Body of pancreas (tissue), 4 donors: ENCODE data around the gene BPGM. TPM values are rescaled to one million over a fixed set of nuclear protein-coding genes. Genes with fewer than 3 reads are reported as not detected.

ENCODE experiments used
- ATAC-seq: fragments of 150-250 bp; one replicate; pipeline ENCODE4 v1.9.1; 2016
- DNase-seq, 4 donors: peaks; one replicate each; pipeline ENCODE4 v3.0.0-alpha.2; 2019
- H3K27ac ChIP-seq, 4 donors: fragments of 200-600 bp; sonication (generic); 1 replicate in 3 of 4; 2 replicates in 1 of 4; pipeline versions ENCODE4 v1.5.1 to v1.6.1; 2016 to 2019; ENCODE audit warnings: mild to moderate bottlenecking in 1 of 4, mixed read lengths in 1 of 4, moderate library complexity in 1 of 4
- H3K27me3 ChIP-seq, 2 donors: fragments of 200-600 bp; sonication (generic); one replicate each; pipeline ENCODE4 v1.6.0; 2016; ENCODE audit warnings: mild to moderate bottlenecking in 1 of 2
- H3K36me3 ChIP-seq, 2 donors: fragments of 200-600 bp; sonication (generic); replicated peaks in 1 of 2; 2 replicates each; pipeline ENCODE4 v1.5.1; 2016; ENCODE audit warnings: low read depth in 2 of 2; ENCODE audit not compliant: insufficient read depth in 1 of 2
- H3K4me1 ChIP-seq: fragments of 200-600 bp; sonication (generic); one replicate; pipeline ENCODE4 v1.6.0; 2016
- H3K4me3 ChIP-seq, 2 donors: fragments of 200-600 bp; sonication (generic); 1 replicate in 1 of 2; 2 replicates in 1 of 2; pipeline ENCODE4 v1.5.1; 2016 to 2019
- H3K9me3 ChIP-seq, 3 donors: fragments of 200-600 bp; sonication (generic); 1 replicate in 2 of 3; 2 replicates in 1 of 3; pipeline ENCODE4 v1.5.1; 2016
- POLR2A ChIP-seq, 3 donors: fragments of 450-650 bp; IDR thresholded peaks; one replicate each; pipeline ENCODE4 v1.6.1; 2016; ENCODE audit warnings: antibody characterized with exemption in 3 of 3, mild to moderate bottlenecking in 2 of 3
- WGBS, 2 donors: methylation state at CpG; one replicate each; pipeline ENCODE4 v1.1.5; 2017; 5-methylcytosine and 5-hydroxymethylcytosine counted together
- intact Hi-C: fragments of 100-400 bp; cut with DNase I; formaldehyde crosslinking; loops from one replicate; pipeline ENCODE4 v1.15.1; 2023
- total RNA-seq, 2 donors: library from RNA; depleted of rRNA; stranded (reverse); fragments of >200 nt; gene quantifications; one replicate each; pipeline ENCODE4 v1.1.0, GENCODE V29; 2016
- TF ChIP-seq, protein P1 (sequence below), 7 experiments: fragments of 450-650 bp in 4 of 7; fragments of 200-600 bp in 3 of 7; sonication (generic) in 3 of 7; IDR thresholded peaks; one replicate each; pipeline ENCODE4 v1.5.1; 2016 to 2019; ENCODE audit warnings: antibody characterized with exemption in 7 of 7

BPGM gene
- total RNA-seq, 2 donors from 2014 or later = 2.6 to 7.8 TPM

DNA sequence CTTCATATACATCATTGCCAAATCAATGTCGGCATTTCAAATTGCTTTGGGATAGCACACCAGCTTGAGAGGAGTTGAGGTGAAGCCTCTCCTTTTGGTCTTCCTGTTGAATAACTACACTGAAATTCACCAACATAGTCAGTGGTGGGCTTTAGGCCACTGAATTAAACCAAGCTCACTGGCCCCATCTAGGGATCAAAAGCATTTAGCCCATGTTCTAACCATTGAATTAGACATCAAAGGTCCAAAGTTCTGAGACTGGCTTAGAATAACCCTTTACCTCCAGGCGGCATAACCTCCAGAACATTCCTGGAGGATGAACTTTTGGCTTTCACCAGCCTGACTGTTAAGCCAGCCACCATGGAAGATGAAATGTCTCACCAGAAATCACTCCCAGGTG is 54.6 kb downstream of the BPGM start:
- WGBS, 2 donors = 87 to 88% methylated on average over 2 of the region's 2 CpGs
- DNase-seq (no peak), ATAC-seq (no peak)
- no peaks in the 10 kb centered on the region for H3K36me3 ChIP-seq
- H3K27ac ChIP-seq = no peak overlapping the region
- no peaks in the 10 kb centered on the region for H3K4me1 ChIP-seq
- no peaks in the 10 kb centered on the region for H3K27me3 ChIP-seq
- TF ChIP-seq, protein P1, sequence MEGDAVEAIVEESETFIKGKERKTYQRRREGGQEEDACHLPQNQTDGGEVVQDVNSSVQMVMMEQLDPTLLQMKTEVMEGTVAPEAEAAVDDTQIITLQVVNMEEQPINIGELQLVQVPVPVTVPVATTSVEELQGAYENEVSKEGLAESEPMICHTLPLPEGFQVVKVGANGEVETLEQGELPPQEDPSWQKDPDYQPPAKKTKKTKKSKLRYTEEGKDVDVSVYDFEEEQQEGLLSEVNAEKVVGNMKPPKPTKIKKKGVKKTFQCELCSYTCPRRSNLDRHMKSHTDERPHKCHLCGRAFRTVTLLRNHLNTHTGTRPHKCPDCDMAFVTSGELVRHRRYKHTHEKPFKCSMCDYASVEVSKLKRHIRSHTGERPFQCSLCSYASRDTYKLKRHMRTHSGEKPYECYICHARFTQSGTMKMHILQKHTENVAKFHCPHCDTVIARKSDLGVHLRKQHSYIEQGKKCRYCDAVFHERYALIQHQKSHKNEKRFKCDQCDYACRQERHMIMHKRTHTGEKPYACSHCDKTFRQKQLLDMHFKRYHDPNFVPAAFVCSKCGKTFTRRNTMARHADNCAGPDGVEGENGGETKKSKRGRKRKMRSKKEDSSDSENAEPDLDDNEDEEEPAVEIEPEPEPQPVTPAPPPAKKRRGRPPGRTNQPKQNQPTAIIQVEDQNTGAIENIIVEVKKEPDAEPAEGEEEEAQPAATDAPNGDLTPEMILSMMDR (IDR thresholded peaks at IDR 0.05) = peak in 2 of 7 experiments; percentile 8 to 22
- no peak for TF ChIP-seq POLR2A (IDR thresholded peaks at IDR 0.05)
- H3K9me3 ChIP-seq = no peaks in the 10 kb centered on the region
- intact Hi-C loops = no loop called here
- H3K4me3 ChIP-seq = no peak overlapping the region

DNA sequence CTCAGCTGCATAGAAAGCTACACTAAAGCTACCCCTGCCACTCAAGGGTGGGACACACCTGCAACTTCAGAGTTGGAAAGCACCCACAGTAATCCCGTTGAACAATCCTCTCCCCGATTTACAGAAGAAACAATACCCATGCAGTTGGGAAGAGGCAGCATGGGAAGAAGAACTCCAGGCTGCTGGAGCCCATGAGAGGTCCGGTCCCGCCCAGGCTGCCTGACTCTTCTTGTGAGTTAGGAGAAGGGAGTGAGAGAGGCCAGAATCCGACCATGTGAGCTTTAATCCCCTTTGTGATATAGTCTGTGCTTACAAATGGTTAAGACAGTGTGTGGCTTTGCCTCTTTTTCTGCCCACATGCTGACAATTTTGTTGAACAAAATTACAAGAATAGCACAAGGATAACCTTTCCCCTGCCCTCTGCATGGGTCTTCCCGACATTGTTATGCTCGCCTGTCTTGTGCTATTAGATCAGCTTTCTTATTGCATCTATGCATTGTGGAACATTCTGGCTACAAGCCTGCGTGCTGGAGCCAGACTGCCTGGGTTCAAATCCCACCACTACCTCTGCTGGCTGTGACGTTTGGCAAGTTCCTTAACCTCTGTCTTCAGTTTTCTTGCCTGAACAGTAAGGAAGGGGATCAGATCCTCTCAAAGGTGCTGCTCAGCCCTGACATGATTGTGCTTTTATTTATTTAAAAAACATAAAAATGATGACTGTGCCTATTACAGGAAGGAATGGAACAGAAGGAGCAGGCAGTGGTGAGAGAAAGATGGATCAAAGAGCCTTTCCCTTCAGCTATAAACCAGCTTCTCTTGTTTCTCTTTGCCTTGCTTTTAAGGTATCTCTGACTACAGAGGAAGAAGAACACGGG is 56.0 kb downstream of the BPGM start:
- Histone ChIP-seq H3K4me1 (no peaks in the 10 kb centered on the region), H3K36me3 (no peaks in the 10 kb centered on the region), H3K9me3 (no peaks in the 10 kb centered on the region), H3K27ac (peak overlapping the region in 1 of 4 donors; percentile 24), H3K27me3 (no peaks in the 10 kb centered on the region), H3K4me3 (no peak overlapping the region)
- no peak for DNase-seq
- TF ChIP-seq, protein P1 (IDR thresholded peaks at IDR 0.05) = no peak
- no peak for TF ChIP-seq POLR2A (IDR thresholded peaks at IDR 0.05)
- no peak for ATAC-seq
- 65 to 67% methylated on average over 10 of the region's 10 CpGs for WGBS, 2 donors
- intact Hi-C loops = no loop called here

DNA sequence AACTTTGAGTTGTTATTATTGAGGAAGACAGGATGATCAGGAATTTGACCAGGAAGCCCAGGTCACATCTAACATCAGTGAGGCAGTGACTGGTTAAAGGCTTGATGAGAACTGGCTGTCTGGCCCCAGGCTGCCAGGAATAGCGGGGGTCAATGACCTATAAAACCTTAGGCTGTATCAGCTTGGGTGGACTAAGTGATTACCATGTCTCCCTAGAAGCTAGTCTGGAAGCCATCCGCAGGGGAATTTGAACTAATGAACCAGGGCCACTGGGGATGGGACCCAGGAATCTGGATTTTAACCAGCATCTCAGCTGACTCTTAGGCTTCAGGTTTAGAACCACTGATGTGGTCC is 56.6 kb downstream of the BPGM start:
- H3K4me3 ChIP-seq = no peak overlapping the region
- WGBS, 2 donors = 77 to 89% methylated on average over 2 of the region's 2 CpGs

DNA sequence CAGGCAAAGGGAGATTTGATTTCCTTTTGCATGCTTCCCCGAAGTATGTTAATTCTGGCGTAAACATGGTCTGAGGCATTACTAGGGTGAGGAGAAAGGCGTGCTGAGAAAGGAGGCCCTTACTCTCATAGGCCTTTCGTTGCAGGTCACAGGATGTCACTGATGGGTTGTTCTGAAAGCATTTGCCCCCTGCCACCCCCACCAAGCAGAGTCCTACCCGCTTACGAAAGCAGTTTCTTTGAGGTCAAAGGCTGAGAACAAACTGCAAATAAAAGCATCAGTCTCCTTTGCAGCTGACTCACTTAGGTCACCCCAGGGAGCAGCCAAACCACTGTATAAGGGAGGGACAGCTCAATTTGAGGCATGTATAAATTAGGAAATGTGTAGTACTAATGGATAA is 57.1 kb downstream of the BPGM start:
- WGBS, 2 donors = 63 to 79% methylated on average over 6 of the region's 6 CpGs

More for the DNA sequence above, 56.6 kb downstream of the BPGM start:
- no peaks in the 10 kb centered on the region for H3K27me3 ChIP-seq
- peak overlapping the region in 1 of 4 donors; percentile 24 for H3K27ac ChIP-seq
- ATAC-seq (no peak), DNase-seq (no peak)
- no peaks in the 10 kb centered on the region for H3K9me3 ChIP-seq
- H3K4me1 ChIP-seq = no peaks in the 10 kb centered on the region
- H3K36me3 ChIP-seq = no peaks in the 10 kb centered on the region
- TF ChIP-seq, protein P1 (IDR thresholded peaks at IDR 0.05) = no peak
- TF ChIP-seq POLR2A (IDR thresholded peaks at IDR 0.05) = no peak
- intact Hi-C loops = no loop called here

More for the DNA sequence above, 57.1 kb downstream of the BPGM start:
- H3K27me3 ChIP-seq = no peaks in the 10 kb centered on the region
- H3K27ac ChIP-seq = peak overlapping the region in 1 of 4 donors; percentile 24
- DNase-seq = peak in 3 of 4 donors; percentile 17 to 31 (median 20)
- no peaks in the 10 kb centered on the region for H3K9me3 ChIP-seq
- intact Hi-C loops = no loop called here
- ATAC-seq = peak; percentile 64
- TF ChIP-seq, protein P1 (IDR thresholded peaks at IDR 0.05) = no peak
- TF ChIP-seq POLR2A (IDR thresholded peaks at IDR 0.05) = no peak
- H3K36me3 ChIP-seq = no peaks in the 10 kb centered on the region
- no peak overlapping the region for H3K4me3 ChIP-seq
- no peaks in the 10 kb centered on the region for H3K4me1 ChIP-seq
